Kidney epithelial cell (primary cell): ENCODE results near the gene SMCR8. TPM values are rescaled to one million over a fixed set of nuclear protein-coding genes. Genes with fewer than 3 reads are reported as not detected.

Experiments used
- DNase-seq: peaks from one replicate; pipeline ENCODE4 v3.0.0-alpha.2; 2010; ENCODE audit warnings: low read depth
- H3K27me3 ChIP-seq: 2 replicates; pipeline ENCODE4 v1.6.0; 2011; ENCODE audit warnings: low read length; ENCODE audit not compliant: control insufficient read depth, insufficient read depth
- H3K36me3 ChIP-seq: 2 replicates; pipeline ENCODE4 v1.5.1; 2011; ENCODE audit warnings: low read length; ENCODE audit not compliant: control insufficient read depth, insufficient read depth
- H3K4me3 ChIP-seq: 2 replicates; pipeline ENCODE4 v1.5.1; 2011; ENCODE audit warnings: low read depth, mild to moderate bottlenecking, control low read depth, low read length
- total RNA-seq: library from RNA; depleted of rRNA; stranded (reverse); fragments of >200 nt; gene quantifications from 2 replicates; pipeline ENCODE4 v1.2.3, GENCODE V29; 2015
- TF ChIP-seq, protein P1 (sequence below): IDR thresholded peaks from 2 replicates; pipeline ENCODE4 v1.5.1; 2011; ENCODE audit warnings: mild to moderate bottlenecking, moderate library complexity, low read length, control low read depth, inconsistent platforms; ENCODE audit not compliant: insufficient read depth, poor library complexity, severe bottlenecking

Gene SMCR8
- total RNA-seq, 1 donor from 2014 or later: 30.8 TPM

DNA sequence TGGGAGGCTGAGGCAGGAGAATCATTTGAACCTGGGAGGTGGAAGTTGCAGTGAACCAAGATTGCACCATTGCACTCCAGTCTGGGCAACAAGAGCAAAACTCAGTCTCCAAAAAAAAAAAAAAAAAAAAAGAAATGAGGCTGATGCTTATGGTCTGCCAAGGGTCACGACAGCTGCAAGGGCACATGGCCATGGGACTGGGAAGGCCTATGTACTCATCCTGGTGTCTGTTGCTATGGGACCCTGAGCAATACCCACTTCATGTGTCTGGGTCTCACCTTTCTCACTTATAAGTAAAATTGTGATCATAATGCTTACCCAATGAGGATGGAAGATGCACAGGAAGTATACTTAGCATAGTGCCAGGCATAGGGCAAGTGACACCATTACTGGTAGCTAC, 38.0 kb upstream of the SMCR8 start:
- H3K27me3 ChIP-seq: no peaks in the 10 kb centered on the region
- TF ChIP-seq, protein P1, sequence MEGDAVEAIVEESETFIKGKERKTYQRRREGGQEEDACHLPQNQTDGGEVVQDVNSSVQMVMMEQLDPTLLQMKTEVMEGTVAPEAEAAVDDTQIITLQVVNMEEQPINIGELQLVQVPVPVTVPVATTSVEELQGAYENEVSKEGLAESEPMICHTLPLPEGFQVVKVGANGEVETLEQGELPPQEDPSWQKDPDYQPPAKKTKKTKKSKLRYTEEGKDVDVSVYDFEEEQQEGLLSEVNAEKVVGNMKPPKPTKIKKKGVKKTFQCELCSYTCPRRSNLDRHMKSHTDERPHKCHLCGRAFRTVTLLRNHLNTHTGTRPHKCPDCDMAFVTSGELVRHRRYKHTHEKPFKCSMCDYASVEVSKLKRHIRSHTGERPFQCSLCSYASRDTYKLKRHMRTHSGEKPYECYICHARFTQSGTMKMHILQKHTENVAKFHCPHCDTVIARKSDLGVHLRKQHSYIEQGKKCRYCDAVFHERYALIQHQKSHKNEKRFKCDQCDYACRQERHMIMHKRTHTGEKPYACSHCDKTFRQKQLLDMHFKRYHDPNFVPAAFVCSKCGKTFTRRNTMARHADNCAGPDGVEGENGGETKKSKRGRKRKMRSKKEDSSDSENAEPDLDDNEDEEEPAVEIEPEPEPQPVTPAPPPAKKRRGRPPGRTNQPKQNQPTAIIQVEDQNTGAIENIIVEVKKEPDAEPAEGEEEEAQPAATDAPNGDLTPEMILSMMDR: no peak
- H3K36me3 ChIP-seq: peaks cover 6% of the 10 kb centered on the region
- no peak overlapping the region for H3K4me3 ChIP-seq
- DNase-seq: no peak

DNA sequence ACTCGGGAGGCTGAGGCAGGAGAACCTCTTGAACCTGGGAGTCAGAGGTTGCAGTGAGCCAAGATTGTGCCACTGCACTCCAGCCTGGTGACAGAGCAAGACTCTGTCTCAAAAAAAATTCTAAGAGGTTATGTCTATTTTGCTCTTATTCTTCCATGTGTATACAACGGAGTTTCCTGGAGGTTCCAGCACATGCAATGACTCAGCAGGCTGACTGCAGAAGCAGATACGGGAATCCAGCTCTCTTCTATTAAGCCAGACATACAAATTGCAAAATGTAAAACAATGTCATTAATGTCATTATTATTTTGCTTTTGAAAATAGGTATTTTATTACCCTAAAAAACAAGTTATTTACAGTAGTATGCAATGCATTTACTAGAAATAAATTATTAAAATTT, 36.2 kb upstream of the SMCR8 start:
- Histone ChIP-seq H3K36me3 (peaks cover 8% of the 10 kb centered on the region), H3K4me3 (no peak overlapping the region), H3K27me3 (no peaks in the 10 kb centered on the region)
- TF ChIP-seq, protein P1: no peak
- no peak for DNase-seq

GRCh38 chr17:18280249-18280648, 34.8 kb upstream of the SMCR8 start:
- H3K4me3 ChIP-seq: no peak overlapping the region
- TF ChIP-seq, protein P1: no peak
- H3K27me3 ChIP-seq: no peaks in the 10 kb centered on the region
- DNase-seq: no peak
- peaks cover 8% of the 10 kb centered on the region for H3K36me3 ChIP-seq

- TF ChIP-seq, protein P1: no peak
- no peaks in the 10 kb centered on the region for H3K27me3 ChIP-seq
- no peak overlapping the region for H3K4me3 ChIP-seq
- H3K36me3 ChIP-seq: peaks cover 8% of the 10 kb centered on the region
- DNase-seq: no peak
Observed at GRCh38 chr17:18280766-18281371, 34.2 kb upstream of the SMCR8 start.

GRCh38 chr17:18281788-18282187, 33.3 kb upstream of the SMCR8 start:
- TF ChIP-seq, protein P1: no peak
- DNase-seq: no peak
- no peak overlapping the region for H3K4me3 ChIP-seq
- no peaks in the 10 kb centered on the region for H3K27me3 ChIP-seq
- H3K36me3 ChIP-seq: peaks cover 8% of the 10 kb centered on the region

DNA sequence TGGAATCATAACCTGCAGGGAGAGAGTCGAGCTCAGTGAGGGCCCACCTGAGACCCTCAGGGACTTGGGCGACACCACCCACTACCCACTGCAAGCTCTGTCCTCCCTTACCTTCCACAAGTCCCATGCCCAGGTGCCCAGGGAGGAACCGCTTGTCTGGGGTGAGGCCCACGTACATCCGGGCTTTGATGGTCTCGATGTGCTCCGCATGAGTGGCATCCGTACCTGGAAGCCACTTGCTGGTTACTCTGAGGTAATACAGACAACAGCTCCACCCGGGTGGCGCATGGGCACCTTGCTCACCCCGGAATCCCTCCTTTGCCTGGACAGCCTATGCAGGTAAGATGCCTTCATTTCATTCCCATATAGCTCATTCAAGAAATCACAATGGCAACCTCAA, 29.8 kb upstream of the SMCR8 start:
- no peak overlapping the region for H3K4me3 ChIP-seq
- peaks cover 4% of the 10 kb centered on the region for H3K36me3 ChIP-seq
- no peaks in the 10 kb centered on the region for H3K27me3 ChIP-seq
- TF ChIP-seq, protein P1: no peak
- DNase-seq: no peak
